Uterus (tissue), 2 donors: ENCODE results near the gene FBN1.

ENCODE experiments used
- POLR2A ChIP-seq, 2 donors: fragments of 450-650 bp; IDR thresholded peaks; one replicate each; pipeline ENCODE4 v1.6.1; 2016; ENCODE audit warnings: antibody characterized with exemption in 2 of 2, mild to moderate bottlenecking in 1 of 2, moderate library complexity in 1 of 2
- TF ChIP-seq, protein P1 (sequence below), 4 experiments: fragments of 200-600 bp in 2 of 4; fragments of 450-650 bp in 2 of 4; sonication (generic) in 2 of 4; IDR thresholded peaks; one replicate each; pipeline ENCODE4 v1.5.1; 2016 to 2019; ENCODE audit warnings: antibody characterized with exemption in 4 of 4, mild to moderate bottlenecking in 2 of 4, moderate library complexity in 1 of 4

DNA sequence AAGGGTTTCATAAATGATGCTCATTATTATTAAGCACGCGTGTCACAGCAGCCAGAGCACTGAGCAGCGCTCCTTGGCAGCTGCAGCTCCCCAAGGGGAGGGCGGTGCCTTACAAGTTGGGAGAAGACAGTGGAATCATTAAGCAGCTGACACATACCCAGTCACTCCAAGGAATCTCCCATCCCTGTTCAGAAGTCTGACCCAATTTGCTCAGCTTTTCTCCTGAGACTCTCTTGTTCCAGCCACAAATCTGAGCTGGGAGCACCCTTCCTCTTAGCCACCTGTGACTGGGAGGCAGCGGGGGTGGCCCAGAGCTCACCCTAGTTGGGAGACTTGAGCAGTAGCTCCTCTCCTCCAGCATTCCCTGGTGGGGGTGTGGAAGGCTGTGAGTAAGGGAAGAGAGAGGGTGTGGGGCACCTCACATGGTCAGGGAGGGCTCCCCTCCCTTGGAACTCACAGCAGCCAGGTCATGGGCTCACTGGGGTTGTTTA, 249.9 kb downstream of the FBN1 start:
- TF ChIP-seq, protein P1, sequence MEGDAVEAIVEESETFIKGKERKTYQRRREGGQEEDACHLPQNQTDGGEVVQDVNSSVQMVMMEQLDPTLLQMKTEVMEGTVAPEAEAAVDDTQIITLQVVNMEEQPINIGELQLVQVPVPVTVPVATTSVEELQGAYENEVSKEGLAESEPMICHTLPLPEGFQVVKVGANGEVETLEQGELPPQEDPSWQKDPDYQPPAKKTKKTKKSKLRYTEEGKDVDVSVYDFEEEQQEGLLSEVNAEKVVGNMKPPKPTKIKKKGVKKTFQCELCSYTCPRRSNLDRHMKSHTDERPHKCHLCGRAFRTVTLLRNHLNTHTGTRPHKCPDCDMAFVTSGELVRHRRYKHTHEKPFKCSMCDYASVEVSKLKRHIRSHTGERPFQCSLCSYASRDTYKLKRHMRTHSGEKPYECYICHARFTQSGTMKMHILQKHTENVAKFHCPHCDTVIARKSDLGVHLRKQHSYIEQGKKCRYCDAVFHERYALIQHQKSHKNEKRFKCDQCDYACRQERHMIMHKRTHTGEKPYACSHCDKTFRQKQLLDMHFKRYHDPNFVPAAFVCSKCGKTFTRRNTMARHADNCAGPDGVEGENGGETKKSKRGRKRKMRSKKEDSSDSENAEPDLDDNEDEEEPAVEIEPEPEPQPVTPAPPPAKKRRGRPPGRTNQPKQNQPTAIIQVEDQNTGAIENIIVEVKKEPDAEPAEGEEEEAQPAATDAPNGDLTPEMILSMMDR (IDR thresholded peaks at IDR 0.05): no peak
- no peak for TF ChIP-seq POLR2A (IDR thresholded peaks at IDR 0.05)
